ENCODE results near the gene LRRC4B.

Gene LRRC4B

DNA sequence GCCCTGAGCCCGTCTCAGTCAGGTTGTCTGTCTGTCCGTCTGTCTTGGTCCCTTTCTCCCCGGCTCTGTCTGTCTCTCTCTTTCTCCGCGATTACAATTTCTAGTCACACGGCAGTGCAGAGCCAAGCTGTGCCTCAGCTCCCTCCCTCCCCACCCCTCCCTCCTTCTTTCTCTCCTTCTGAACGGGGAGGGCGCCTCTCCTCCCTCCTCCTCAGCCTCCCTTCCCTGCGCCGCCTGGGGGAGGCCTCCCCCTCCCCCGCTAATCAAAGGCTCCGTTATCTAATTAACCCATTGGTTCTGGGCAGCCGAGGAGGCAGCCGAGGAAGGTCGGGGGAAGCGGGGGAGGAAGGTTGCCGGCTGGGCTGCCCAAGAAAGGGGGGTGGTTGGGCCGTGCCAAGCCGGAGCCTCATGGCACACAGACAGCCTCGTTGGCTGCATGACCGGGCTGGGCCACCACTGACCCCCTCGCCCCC is 16.5 kb downstream of the LRRC4B start:
- DNase-seq (ENCODE audit: low read depth in 2 of 2) = peak in 1 of 2 donors; percentile 12
- TF ChIP-seq, protein P1, sequence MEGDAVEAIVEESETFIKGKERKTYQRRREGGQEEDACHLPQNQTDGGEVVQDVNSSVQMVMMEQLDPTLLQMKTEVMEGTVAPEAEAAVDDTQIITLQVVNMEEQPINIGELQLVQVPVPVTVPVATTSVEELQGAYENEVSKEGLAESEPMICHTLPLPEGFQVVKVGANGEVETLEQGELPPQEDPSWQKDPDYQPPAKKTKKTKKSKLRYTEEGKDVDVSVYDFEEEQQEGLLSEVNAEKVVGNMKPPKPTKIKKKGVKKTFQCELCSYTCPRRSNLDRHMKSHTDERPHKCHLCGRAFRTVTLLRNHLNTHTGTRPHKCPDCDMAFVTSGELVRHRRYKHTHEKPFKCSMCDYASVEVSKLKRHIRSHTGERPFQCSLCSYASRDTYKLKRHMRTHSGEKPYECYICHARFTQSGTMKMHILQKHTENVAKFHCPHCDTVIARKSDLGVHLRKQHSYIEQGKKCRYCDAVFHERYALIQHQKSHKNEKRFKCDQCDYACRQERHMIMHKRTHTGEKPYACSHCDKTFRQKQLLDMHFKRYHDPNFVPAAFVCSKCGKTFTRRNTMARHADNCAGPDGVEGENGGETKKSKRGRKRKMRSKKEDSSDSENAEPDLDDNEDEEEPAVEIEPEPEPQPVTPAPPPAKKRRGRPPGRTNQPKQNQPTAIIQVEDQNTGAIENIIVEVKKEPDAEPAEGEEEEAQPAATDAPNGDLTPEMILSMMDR (IDR thresholded peaks at IDR 0.05; ENCODE audit: low read depth, low read length) = no peak
- no peak overlapping the region for H3K4me3 ChIP-seq (replicated peaks in 1 of 2; ENCODE audit: low read depth in 2 of 2, low read length in 2 of 2)

DNA sequence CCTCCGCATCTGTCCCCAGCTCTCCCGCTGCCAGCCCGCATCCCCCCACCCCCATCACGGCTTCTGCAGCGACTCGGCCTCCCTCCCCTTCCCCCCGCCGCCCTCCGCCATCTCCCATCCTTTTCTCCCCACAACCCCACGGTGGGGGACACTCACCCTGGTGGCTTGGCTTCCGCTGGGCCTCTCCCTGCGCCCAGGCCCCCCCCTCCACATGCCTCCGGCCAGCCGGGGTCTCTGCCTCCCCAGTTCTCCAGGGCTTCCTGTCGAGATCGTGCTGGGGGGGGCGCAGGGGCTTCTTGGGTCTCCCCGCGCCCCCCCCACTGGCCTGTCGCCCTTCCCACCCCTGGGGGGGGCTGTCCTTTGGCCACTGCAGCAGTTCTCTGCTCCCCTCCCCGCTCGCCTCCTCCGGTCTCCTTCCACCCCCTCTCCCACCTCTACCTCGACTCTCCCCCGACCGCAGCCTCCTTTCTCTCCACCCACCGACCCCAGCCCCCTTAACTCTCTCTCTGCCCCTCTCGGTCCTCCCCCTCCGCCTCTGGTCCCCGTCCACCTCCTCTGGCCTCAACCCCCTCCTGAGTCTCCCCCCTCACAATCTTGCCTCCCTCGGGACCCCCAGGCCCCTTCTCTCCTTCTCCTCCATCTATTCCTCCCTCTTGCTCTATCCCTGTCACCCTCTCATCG is 17.1 kb downstream of the LRRC4B start:
- no peak for DNase-seq (ENCODE audit: low read depth in 2 of 2)
- no peak overlapping the region for H3K4me3 ChIP-seq (replicated peaks in 1 of 2; ENCODE audit: low read depth in 2 of 2, low read length in 2 of 2)
- TF ChIP-seq, protein P1 (IDR thresholded peaks at IDR 0.05; ENCODE audit: low read depth, low read length) = no peak

DNA sequence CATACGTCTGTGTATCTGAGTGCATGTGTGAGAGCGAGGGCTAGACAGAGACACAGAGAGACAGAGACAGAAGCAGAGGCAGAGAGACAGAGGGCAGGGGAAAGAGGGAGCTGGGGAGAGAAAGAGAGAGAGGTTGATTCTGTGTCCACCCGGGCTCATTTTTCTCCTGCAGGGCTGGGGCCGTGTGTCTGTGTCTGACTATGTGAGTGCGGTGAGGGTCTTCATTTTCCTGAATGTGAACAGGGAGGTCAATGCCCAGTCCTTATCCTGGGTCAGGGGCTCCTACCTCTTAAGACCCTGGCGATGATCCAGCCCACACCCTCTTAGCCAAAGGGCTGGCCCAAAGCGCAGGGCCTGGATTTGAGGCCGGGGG is 17.7 kb downstream of the LRRC4B start:
- no peak for DNase-seq (ENCODE audit: low read depth in 2 of 2)
- no peak overlapping the region for H3K4me3 ChIP-seq (replicated peaks in 1 of 2; ENCODE audit: low read depth in 2 of 2, low read length in 2 of 2)
- TF ChIP-seq, protein P1 (IDR thresholded peaks at IDR 0.05; ENCODE audit: low read depth, low read length) = no peak

DNA sequence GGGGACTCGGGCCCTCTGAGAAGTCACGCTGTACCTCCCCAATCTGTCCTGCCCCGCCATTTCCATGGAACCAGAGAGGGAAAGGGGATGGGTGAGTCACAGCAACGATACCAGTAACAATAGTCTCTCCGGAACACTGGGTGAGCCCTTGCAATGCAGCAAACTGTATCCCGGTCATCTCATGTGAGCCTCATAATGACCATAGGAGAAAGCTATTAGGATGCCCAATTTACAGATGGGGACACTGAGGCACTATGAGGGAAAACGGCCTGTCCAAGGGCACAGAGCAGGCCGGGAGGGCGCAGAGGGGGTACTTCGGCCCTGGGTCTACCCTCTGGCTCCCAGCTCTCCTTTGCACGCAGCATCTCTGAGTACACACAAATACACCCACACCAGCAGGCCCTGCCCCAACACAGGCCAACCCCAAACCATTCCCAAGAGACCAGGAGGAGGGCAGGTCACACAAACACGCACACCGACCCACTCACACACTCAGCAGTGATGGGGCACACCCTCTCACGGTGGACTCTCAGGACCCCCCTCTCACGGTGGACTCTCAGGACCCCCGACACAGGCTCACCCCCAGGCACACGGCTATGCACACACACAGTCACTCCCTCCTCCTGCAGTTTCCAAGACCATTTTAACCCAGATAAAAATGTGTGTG is 18.2 kb downstream of the LRRC4B start:
- H3K4me3 ChIP-seq (replicated peaks in 1 of 2; ENCODE audit: low read depth in 2 of 2, low read length in 2 of 2) = no peak overlapping the region
- TF ChIP-seq, protein P1 (IDR thresholded peaks at IDR 0.05; ENCODE audit: low read depth, low read length) = no peak
- no peak for DNase-seq (ENCODE audit: low read depth in 2 of 2)

DNA sequence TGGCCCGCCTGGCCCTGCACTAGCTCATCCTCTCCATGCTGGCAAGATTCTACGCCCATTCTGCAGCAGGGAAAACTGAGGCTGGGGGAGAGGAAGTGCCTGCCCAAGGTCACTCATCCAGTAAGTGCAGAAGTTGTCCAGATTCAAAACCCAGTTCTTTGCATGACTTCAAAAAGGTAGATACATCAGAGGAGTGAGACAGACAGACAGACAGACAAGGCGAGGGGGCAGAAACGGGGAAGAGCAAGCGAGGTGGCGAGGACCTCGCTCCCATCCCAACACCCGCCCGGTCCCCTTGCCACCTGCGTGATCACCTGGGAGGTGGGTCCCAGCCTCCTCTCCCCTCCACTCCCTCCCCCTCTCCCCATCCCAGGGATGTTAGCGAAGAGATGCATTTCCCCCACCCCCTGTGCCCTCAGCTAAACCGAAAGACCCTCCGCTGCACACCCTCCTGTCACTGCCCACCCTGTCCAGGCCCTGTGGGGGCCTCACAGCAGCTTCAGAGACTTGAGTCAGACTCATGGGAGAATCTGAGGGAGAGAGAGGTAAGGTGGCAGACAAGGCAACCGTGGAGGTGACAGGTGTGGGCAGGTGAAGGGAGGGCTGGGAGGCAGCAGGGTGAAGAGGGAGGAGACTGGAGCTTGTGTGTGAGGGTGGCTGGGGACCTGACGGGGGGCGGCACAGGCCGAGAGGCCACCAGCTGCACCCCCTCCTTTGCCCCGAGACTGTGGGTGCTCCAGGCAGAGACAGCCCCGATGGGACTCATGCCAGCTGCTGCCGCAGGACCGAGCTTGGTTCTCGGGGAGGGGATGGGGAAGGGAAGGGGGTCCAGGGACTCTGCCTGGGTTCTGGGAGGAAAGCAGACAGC is 18.9 kb downstream of the LRRC4B start:
- TF ChIP-seq, protein P1 (IDR thresholded peaks at IDR 0.05; ENCODE audit: low read depth, low read length) = no peak
- DNase-seq (ENCODE audit: low read depth in 2 of 2) = no peak
- H3K4me3 ChIP-seq (replicated peaks in 1 of 2; ENCODE audit: low read depth in 2 of 2, low read length in 2 of 2) = no peak overlapping the region

DNA sequence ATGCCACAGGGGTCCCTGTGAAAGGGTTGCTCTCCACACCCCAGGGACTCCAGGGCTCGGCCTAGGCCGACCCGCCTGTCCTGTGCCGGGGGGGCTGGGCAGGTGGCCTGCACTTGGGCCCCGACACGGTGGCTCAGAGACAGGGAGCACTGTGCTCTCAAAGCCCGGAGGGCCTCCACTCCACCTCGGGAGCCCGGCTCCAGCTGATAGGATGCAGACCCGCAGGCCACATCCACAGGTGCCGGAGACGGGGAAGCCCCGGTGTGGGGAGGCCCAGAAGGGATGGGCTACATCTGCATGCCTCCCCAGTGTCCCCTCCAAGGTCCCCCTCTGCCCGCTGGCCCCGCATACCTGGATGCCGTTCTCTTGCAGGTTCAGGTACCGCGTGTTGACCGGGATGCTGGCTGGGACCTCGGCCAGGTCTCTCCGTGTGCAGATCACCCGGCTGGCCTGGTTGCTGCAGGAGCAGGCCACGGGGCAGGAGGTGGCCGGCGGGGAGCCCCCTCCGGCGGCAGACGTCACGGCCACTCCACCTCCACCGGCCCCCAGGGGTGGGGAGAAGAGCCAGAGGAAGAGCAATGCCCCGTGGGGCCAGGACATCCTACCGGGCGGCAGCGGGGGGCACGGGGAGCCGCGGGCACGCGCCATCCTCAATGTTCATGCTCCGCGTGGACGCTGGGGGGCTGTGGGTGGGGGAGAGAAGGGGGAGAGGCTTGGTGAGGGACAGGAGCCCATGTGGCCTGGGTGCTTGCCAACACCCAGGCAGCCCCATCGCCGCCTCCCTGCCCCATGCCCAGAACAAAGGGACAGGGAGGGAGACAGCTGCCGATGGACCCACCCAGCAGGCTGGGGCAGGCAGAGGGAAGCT is 19.8 kb downstream of the LRRC4B start:
- TF ChIP-seq, protein P1 (IDR thresholded peaks at IDR 0.05; ENCODE audit: low read depth, low read length) = no peak
- H3K4me3 ChIP-seq (replicated peaks in 1 of 2; ENCODE audit: low read depth in 2 of 2, low read length in 2 of 2) = no peak overlapping the region
- no peak for DNase-seq (ENCODE audit: low read depth in 2 of 2)
